NT2/D1 (cell line): ENCODE measurements around the gene GAL3ST3.
A peak's percentile ranks its signal among the peaks of the same experiment; 100 is the strongest.

Experiments used
- DNase-seq: peaks from one replicate; pipeline ENCODE4 v3.0.0-alpha.2; 2011; ENCODE audit warnings: low read depth, low spot score
- H3K27me3 ChIP-seq: 2 replicates; pipeline ENCODE4 v1.6.0; 2011; ENCODE audit warnings: mild to moderate bottlenecking; ENCODE audit not compliant: insufficient read length, insufficient read depth
- H3K36me3 ChIP-seq: 2 replicates; pipeline ENCODE4 v1.6.1; 2011; ENCODE audit warnings: mild to moderate bottlenecking, low read length, mixed read lengths; ENCODE audit not compliant: insufficient read depth, insufficient read length
- H3K4me1 ChIP-seq: 2 replicates; pipeline ENCODE4 v1.5.1; 2011; ENCODE audit not compliant: insufficient read depth, insufficient read length
- H3K4me3 ChIP-seq: 2 replicates; pipeline ENCODE4 v1.5.1; 2011; ENCODE audit warnings: low read depth; ENCODE audit not compliant: insufficient read length
- H3K9ac ChIP-seq: 2 replicates; pipeline ENCODE4 v1.6.0; 2011; ENCODE audit warnings: low read depth; ENCODE audit not compliant: insufficient read length
- H3K9me3 ChIP-seq: 2 replicates; pipeline ENCODE4 v1.5.1; 2011; ENCODE audit warnings: mild to moderate bottlenecking, low read length; ENCODE audit not compliant: insufficient read depth
- SUZ12 ChIP-seq: IDR thresholded peaks from 2 replicates; pipeline ENCODE4 v1.6.1; 2011; ENCODE audit not compliant: insufficient read length, insufficient read depth; ENCODE audit errors: extremely low read depth
- YY1 ChIP-seq: IDR thresholded peaks from 2 replicates; pipeline ENCODE4 v1.6.1; 2011; ENCODE audit not compliant: insufficient read length, insufficient read depth
- ZNF274 ChIP-seq: IDR thresholded peaks from 2 replicates; pipeline ENCODE4 v1.6.1; 2011; ENCODE audit warnings: mild to moderate bottlenecking, low read depth, low read length

The GAL3ST3 gene

GRCh38 chr11:66007201-66007634 is 41.7 kb downstream of the GAL3ST3 start:
- TF ChIP-seq ZNF274 (no peak), SUZ12 (no peak), YY1 (no peak)
- peaks cover 31% of the 10 kb centered on the region for H3K36me3 ChIP-seq
- no peak for DNase-seq
- H3K4me3 ChIP-seq: no peak overlapping the region
- no peak overlapping the region for H3K9ac ChIP-seq
- no peaks in the 10 kb centered on the region for H3K9me3 ChIP-seq
- H3K4me1 ChIP-seq: peaks cover 6% of the 10 kb centered on the region
- H3K27me3 ChIP-seq: no peaks in the 10 kb centered on the region

GRCh38 chr11:66006891-66007176 is 42.1 kb downstream of the GAL3ST3 start:
- no peaks in the 10 kb centered on the region for H3K9me3 ChIP-seq
- H3K27me3 ChIP-seq: no peaks in the 10 kb centered on the region
- H3K9ac ChIP-seq: peak overlapping the region; percentile 3
- peaks cover 31% of the 10 kb centered on the region for H3K36me3 ChIP-seq
- TF ChIP-seq ZNF274 (no peak), SUZ12 (no peak), YY1 (no peak)
- H3K4me1 ChIP-seq: peaks cover 6% of the 10 kb centered on the region
- no peak for DNase-seq
- no peak overlapping the region for H3K4me3 ChIP-seq

- peaks cover 31% of the 10 kb centered on the region for H3K36me3 ChIP-seq
- no peaks in the 10 kb centered on the region for H3K27me3 ChIP-seq
- H3K9me3 ChIP-seq: no peaks in the 10 kb centered on the region
- no peak for DNase-seq
- no peak for TF ChIP-seq SUZ12
- TF ChIP-seq ZNF274: no peak
- TF ChIP-seq YY1: no peak
- H3K4me1 ChIP-seq: peaks cover 6% of the 10 kb centered on the region
- peak overlapping the region; percentile 3 for H3K9ac ChIP-seq
- no peak overlapping the region for H3K4me3 ChIP-seq
These were observed 42.6 kb downstream of the GAL3ST3 start for GRCh38 chr11:66006134-66006890.

GRCh38 chr11:66004186-66004585 is 44.8 kb downstream of the GAL3ST3 start:
- no peaks in the 10 kb centered on the region for H3K9me3 ChIP-seq
- H3K9ac ChIP-seq: no peak overlapping the region
- H3K36me3 ChIP-seq: peaks cover 45% of the 10 kb centered on the region
- peaks cover 8% of the 10 kb centered on the region for H3K4me1 ChIP-seq
- DNase-seq: no peak
- no peak overlapping the region for H3K4me3 ChIP-seq
- no peak for TF ChIP-seq YY1
- no peaks in the 10 kb centered on the region for H3K27me3 ChIP-seq

DNA sequence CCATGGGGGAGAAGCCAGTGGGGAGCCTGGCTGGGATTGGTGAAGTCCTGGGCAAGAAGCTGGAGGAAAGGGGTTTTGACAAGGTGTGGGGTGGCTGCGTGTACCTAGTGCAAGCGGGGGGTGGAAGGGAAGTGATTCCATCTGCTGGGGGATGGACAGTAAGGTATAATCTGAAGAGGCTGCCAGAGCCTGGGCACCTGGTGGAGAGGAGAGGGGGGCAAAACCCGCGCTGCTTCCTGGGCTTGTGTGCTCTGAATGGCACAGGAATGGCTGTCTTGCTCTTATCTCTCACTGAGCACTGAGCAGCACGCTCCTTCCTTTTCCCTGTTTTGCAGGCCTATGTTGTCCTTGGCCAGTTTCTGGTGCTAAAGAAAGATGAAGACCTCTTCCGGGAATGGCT is 45.7 kb downstream of the GAL3ST3 start:
- Histone ChIP-seq H3K36me3 (peaks cover 54% of the 10 kb centered on the region), H3K4me3 (peak overlapping the region; percentile 83), H3K4me1 (peaks cover 8% of the 10 kb centered on the region), H3K9ac (peak overlapping the region; percentile 83), H3K9me3 (no peaks in the 10 kb centered on the region), H3K27me3 (no peaks in the 10 kb centered on the region)
- DNase-seq: no peak
- TF ChIP-seq SUZ12 (no peak), ZNF274 (no peak), YY1 (no peak)

DNA sequence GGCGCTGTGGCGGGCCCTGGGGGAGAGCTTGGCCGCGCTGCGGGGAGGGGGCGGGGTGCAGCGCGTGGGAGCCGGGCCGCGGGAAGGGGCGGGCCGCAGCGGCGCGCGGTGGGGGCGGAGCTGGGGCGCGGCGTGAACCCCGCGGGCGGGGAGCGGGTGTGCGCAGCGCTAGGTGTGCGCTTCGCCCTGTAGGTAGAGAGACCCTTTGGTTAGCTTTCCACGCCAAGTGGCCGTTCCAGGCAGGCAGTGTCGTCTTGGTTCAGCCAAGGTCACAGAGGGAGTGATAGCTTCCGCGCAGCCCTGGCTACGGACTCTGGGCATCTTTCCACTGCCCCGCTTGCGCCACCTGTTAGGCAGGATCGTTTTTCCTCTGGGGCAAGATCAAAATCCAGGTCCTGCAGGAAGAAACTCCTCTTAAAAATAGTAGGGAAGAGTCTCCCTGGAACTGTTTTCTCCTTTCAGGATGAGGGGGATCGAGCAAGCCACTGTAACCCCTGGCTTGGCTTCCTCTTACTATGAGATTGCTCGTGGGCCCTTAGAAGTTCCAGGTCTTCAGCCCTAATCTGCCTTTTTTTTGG is 46.2 kb downstream of the GAL3ST3 start:
- Histone ChIP-seq H3K9me3 (no peaks in the 10 kb centered on the region), H3K36me3 (peaks cover 59% of the 10 kb centered on the region)

DNA sequence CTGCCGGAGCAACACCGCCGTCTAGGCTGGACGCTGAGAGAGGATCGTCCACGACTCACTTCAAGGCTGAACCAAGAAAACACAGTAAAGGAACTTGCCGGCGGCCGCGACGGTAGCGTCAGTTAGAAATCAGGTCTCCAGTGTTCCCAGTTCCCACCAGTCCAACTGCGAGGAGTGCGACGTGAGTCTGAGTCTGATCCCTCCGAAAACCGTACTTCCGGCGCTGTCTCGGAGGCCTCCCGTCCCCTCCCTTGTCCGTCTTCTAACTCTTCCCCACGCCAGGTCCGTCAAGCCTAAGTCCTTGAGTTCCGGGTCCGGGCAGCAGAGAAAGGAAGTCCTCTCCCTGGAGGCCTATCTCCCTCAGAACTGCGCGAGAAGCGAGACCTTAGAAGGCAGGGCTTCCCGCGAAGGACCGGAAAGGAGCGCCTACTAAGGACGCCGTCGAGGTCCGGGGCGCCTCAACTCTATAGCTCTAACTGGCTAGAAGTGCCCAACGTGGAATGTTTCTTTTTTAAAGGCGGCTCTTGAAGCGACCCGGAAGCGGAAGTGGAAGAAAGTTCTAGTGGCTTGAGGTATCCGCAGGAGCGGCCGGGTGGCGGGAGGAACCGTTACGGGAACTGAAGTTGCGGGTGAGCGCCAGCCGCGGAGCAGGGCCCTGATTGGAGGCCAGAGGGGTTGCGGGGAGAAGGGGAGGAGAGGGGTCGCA is 46.9 kb downstream of the GAL3ST3 start, which contains the start of the genes BANF1 and EIF1AD:
Gene BANF1 (plus strand): TSS at position 562 of the 706 bp plus-strand sequence. CDS start 748 bp downstream, outside the sequence.
Gene EIF1AD (minus strand): TSS at position 216 of the 706 bp plus-strand sequence. CDS start 1,768 bp downstream, outside the sequence.
- Histone ChIP-seq H3K27me3 (no peaks in the 10 kb centered on the region), H3K36me3 (peaks cover 66% of the 10 kb centered on the region), H3K4me1 (peaks cover 4% of the 10 kb centered on the region), H3K9ac (peak within 1 kb of the TSS; percentile 83), H3K9me3 (no peaks in the 10 kb centered on the region), H3K4me3 (peak within 1 kb of the TSS; percentile 83)
- TF ChIP-seq YY1 (peak; percentile 22), ZNF274 (no peak), SUZ12 (no peak)
- DNase-seq: peak; percentile 96

More for the DNA sequence above, 46.2 kb downstream of the GAL3ST3 start:
- Histone ChIP-seq H3K4me1 (peaks cover 7% of the 10 kb centered on the region), H3K27me3 (no peaks in the 10 kb centered on the region), H3K4me3 (peak overlapping the region; percentile 83), H3K9ac (peak overlapping the region; percentile 83)
- TF ChIP-seq YY1 (no peak), SUZ12 (no peak), ZNF274 (no peak)
- no peak for DNase-seq
